Measurements from ENCODE around the gene EPC2. TPM values are rescaled to one million over a fixed set of nuclear protein-coding genes. Genes with fewer than 3 reads are reported as not detected.

Gene EPC2
- total RNA-seq, 1 experiment from 2014 or later: 20.3 TPM

DNA sequence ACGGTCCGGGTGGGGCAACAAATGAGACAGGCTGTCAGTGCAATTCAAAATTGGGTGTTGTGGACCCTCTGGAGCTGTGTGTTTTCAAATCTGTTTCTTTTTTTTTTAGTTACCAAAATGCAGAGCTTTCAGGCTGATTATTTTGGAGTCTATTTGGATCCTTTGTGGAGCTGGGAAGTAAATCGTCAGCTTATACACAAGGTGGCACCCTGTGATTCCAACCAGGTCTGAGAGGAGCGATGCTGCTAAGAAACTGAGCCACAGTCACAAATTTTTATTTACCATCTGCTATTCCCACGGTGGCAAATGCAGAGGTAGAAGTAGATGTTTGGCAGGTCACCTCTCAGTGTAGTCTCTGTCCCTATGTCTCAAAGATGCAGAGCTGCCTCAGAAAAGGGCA lies 3.8 kb upstream of the EPC2 start:
- H3K4me3 Mint-ChIP-seq: no peak overlapping the region
- DNase-seq (ENCODE audit: low spot score): no peak
- CTCF ChIA-PET: interaction anchor here (0.7 to 1.5 kb wide), 5 partner anchors 24 to 666 kb away, joined by 3 to 5 read pairs (median 3); no protein-coding TSS in a partner anchor

DNA sequence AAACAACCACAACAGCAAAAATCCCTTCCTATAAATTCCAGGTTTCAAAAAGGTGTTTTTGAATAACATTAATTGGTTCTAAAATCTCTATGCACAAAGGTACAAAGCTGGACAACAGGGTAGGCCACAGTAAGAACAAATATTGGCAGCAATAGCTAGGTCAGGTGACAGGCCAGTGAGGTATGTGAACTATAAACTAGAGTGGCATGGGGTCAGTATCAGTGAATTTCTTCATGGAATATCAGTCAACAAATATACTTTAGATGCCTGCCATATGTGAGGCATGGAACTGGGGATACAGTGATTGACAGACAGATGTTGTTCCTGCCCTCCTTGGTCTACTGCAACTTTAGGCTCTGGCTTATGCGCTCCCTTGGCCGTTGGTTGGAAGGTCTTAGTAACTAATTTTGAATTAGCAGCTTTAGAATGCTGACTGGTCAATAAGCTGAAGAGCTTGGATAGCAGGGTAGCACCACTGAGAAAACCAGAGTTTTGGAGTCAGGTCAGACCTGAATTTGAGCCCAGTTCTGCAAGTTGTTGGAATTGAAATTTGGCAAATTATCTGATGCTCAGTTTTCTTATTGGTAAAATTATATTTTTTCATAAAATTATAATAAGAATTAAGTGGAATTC lies 2.3 kb upstream of the EPC2 start:
- Mint-ChIP-seq H3K4me1 (peaks cover 30% of the 10 kb centered on the region), H3K36me3 (no peaks in the 10 kb centered on the region), H3K4me3 (no peak overlapping the region), H3K27me3 (ENCODE audit: low read depth) (no peaks in the 10 kb centered on the region; the same call in 1 of the 2 replicates), H3K9me3 (no peaks in the 10 kb centered on the region), H3K27ac (no peak overlapping the region)
- DNase-seq (ENCODE audit: low spot score) (no peak), ATAC-seq (no peak)
- POLR2A ChIA-PET: no interaction called here
- CTCF ChIA-PET: no interaction called here
- TF ChIP-seq JAZF1 (CRISPR knock-in tag; IDR thresholded peaks at IDR 0.05) (no peak), NFYB (CRISPR knock-in tag; conservative IDR thresholded peaks at IDR 0.05; ENCODE audit: low read depth) (no peak), ZNF121 (CRISPR knock-in tag; IDR thresholded peaks at IDR 0.05) (no peak), ZNF671 (CRISPR knock-in tag; IDR thresholded peaks at IDR 0.05) (no peak), RELA (CRISPR knock-in tag; IDR thresholded peaks at IDR 0.05; ENCODE audit: borderline replicate concordance) (no peak), RORB (CRISPR knock-in tag; IDR thresholded peaks at IDR 0.05) (no peak)
- TF ChIP-seq, protein P1, sequence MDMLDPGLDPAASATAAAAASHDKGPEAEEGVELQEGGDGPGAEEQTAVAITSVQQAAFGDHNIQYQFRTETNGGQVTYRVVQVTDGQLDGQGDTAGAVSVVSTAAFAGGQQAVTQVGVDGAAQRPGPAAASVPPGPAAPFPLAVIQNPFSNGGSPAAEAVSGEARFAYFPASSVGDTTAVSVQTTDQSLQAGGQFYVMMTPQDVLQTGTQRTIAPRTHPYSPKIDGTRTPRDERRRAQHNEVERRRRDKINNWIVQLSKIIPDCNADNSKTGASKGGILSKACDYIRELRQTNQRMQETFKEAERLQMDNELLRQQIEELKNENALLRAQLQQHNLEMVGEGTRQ (CRISPR knock-in tag; IDR thresholded peaks at IDR 0.05): no peak
- TF ChIP-seq, protein P2, sequence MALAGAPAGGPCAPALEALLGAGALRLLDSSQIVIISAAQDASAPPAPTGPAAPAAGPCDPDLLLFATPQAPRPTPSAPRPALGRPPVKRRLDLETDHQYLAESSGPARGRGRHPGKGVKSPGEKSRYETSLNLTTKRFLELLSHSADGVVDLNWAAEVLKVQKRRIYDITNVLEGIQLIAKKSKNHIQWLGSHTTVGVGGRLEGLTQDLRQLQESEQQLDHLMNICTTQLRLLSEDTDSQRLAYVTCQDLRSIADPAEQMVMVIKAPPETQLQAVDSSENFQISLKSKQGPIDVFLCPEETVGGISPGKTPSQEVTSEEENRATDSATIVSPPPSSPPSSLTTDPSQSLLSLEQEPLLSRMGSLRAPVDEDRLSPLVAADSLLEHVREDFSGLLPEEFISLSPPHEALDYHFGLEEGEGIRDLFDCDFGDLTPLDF (CRISPR knock-in tag; IDR thresholded peaks at IDR 0.05): no peak
- TF ChIP-seq, protein P3, sequence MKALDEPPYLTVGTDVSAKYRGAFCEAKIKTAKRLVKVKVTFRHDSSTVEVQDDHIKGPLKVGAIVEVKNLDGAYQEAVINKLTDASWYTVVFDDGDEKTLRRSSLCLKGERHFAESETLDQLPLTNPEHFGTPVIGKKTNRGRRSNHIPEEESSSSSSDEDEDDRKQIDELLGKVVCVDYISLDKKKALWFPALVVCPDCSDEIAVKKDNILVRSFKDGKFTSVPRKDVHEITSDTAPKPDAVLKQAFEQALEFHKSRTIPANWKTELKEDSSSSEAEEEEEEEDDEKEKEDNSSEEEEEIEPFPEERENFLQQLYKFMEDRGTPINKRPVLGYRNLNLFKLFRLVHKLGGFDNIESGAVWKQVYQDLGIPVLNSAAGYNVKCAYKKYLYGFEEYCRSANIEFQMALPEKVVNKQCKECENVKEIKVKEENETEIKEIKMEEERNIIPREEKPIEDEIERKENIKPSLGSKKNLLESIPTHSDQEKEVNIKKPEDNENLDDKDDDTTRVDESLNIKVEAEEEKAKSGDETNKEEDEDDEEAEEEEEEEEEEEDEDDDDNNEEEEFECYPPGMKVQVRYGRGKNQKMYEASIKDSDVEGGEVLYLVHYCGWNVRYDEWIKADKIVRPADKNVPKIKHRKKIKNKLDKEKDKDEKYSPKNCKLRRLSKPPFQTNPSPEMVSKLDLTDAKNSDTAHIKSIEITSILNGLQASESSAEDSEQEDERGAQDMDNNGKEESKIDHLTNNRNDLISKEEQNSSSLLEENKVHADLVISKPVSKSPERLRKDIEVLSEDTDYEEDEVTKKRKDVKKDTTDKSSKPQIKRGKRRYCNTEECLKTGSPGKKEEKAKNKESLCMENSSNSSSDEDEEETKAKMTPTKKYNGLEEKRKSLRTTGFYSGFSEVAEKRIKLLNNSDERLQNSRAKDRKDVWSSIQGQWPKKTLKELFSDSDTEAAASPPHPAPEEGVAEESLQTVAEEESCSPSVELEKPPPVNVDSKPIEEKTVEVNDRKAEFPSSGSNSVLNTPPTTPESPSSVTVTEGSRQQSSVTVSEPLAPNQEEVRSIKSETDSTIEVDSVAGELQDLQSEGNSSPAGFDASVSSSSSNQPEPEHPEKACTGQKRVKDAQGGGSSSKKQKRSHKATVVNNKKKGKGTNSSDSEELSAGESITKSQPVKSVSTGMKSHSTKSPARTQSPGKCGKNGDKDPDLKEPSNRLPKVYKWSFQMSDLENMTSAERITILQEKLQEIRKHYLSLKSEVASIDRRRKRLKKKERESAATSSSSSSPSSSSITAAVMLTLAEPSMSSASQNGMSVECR (CRISPR knock-in tag; IDR thresholded peaks at IDR 0.05; ENCODE audit: borderline replicate concordance): no peak
- TF ChIP-seq, protein P4, sequence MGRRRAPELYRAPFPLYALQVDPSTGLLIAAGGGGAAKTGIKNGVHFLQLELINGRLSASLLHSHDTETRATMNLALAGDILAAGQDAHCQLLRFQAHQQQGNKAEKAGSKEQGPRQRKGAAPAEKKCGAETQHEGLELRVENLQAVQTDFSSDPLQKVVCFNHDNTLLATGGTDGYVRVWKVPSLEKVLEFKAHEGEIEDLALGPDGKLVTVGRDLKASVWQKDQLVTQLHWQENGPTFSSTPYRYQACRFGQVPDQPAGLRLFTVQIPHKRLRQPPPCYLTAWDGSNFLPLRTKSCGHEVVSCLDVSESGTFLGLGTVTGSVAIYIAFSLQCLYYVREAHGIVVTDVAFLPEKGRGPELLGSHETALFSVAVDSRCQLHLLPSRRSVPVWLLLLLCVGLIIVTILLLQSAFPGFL (CRISPR knock-in tag; IDR thresholded peaks at IDR 0.05; ENCODE audit: borderline replicate concordance): no peak
- TF ChIP-seq, protein P5, sequence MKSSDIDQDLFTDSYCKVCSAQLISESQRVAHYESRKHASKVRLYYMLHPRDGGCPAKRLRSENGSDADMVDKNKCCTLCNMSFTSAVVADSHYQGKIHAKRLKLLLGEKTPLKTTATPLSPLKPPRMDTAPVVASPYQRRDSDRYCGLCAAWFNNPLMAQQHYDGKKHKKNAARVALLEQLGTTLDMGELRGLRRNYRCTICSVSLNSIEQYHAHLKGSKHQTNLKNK (CRISPR knock-in tag; IDR thresholded peaks at IDR 0.05): no peak
- TF ChIP-seq, protein P6, sequence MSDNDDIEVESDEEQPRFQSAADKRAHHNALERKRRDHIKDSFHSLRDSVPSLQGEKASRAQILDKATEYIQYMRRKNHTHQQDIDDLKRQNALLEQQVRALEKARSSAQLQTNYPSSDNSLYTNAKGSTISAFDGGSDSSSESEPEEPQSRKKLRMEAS (CRISPR knock-in tag; IDR thresholded peaks at IDR 0.05): no peak

More for the DNA sequence above, 3.8 kb upstream of the EPC2 start:
- H3K4me1 Mint-ChIP-seq: peaks cover 25% of the 10 kb centered on the region
- H3K36me3 Mint-ChIP-seq: no peaks in the 10 kb centered on the region
- H3K9me3 Mint-ChIP-seq: no peaks in the 10 kb centered on the region
- no peak for ATAC-seq
- TF ChIP-seq TEAD4 (CRISPR knock-in tag; IDR thresholded peaks at IDR 0.05) (no peak), ZNF232 (CRISPR knock-in tag; IDR thresholded peaks at IDR 0.05) (no peak), TP53 (CRISPR knock-in tag; IDR thresholded peaks at IDR 0.05) (no peak), ZNF263 (CRISPR knock-in tag; IDR thresholded peaks at IDR 0.05; ENCODE audit: low read depth) (no peak), OVOL2 (CRISPR knock-in tag; IDR thresholded peaks at IDR 0.05; ENCODE audit: borderline replicate concordance) (no peak), RELA (CRISPR knock-in tag; IDR thresholded peaks at IDR 0.05; ENCODE audit: borderline replicate concordance) (no peak), NFATC4 (CRISPR knock-in tag; IDR thresholded peaks at IDR 0.05) (no peak), ZNF317 (CRISPR knock-in tag; IDR thresholded peaks at IDR 0.05; ENCODE audit: borderline replicate concordance, low read depth) (no peak), NR1H2 (CRISPR knock-in tag; IDR thresholded peaks at IDR 0.05) (no peak), CREB1 (CRISPR knock-in tag; IDR thresholded peaks at IDR 0.05) (no peak)
- TF ChIP-seq, protein P7, sequence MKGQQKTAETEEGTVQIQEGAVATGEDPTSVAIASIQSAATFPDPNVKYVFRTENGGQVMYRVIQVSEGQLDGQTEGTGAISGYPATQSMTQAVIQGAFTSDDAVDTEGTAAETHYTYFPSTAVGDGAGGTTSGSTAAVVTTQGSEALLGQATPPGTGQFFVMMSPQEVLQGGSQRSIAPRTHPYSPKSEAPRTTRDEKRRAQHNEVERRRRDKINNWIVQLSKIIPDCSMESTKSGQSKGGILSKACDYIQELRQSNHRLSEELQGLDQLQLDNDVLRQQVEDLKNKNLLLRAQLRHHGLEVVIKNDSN (CRISPR knock-in tag; IDR thresholded peaks at IDR 0.05): no peak
- TF ChIP-seq, protein P8, sequence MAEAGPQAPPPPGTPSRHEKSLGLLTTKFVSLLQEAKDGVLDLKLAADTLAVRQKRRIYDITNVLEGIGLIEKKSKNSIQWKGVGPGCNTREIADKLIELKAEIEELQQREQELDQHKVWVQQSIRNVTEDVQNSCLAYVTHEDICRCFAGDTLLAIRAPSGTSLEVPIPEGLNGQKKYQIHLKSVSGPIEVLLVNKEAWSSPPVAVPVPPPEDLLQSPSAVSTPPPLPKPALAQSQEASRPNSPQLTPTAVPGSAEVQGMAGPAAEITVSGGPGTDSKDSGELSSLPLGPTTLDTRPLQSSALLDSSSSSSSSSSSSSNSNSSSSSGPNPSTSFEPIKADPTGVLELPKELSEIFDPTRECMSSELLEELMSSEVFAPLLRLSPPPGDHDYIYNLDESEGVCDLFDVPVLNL (CRISPR knock-in tag; IDR thresholded peaks at IDR 0.05; ENCODE audit: borderline replicate concordance, low read depth): no peak
- TF ChIP-seq, protein P9, sequence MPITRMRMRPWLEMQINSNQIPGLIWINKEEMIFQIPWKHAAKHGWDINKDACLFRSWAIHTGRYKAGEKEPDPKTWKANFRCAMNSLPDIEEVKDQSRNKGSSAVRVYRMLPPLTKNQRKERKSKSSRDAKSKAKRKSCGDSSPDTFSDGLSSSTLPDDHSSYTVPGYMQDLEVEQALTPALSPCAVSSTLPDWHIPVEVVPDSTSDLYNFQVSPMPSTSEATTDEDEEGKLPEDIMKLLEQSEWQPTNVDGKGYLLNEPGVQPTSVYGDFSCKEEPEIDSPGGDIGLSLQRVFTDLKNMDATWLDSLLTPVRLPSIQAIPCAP (CRISPR knock-in tag; IDR thresholded peaks at IDR 0.05): no peak
- TF ChIP-seq, protein P1 (CRISPR knock-in tag; IDR thresholded peaks at IDR 0.05): no peak
- POLR2A ChIA-PET: no interaction called here
- no peak overlapping the region for H3K27ac Mint-ChIP-seq
- no peaks in the 10 kb centered on the region; the same call in 1 of the 2 replicates for H3K27me3 Mint-ChIP-seq (ENCODE audit: low read depth)

Measured in WTC11 (cell line).